OCI-LY7 (cell line): ENCODE data around the gene ACOT13.

Experiments
- EZH2phosphoT487 ChIP-seq: fragments of 200-600 bp; sonication (generic); IDR thresholded peaks from 2 replicates; pipeline ENCODE4 v1.6.1; 2018; ENCODE audit warnings: low read depth, borderline replicate concordance, mild to moderate bottlenecking, mixed run types, antibody characterized with exemption, low read length, moderate library complexity, mixed read lengths
- TF ChIP-seq, protein P1 (sequence below): fragments of 200-600 bp; sonication (generic); conservative IDR thresholded peaks from 2 replicates; pipeline ENCODE4 v1.5.1; 2014; ENCODE audit warnings: mild to moderate bottlenecking, antibody characterized with exemption, low read length, moderate library complexity, mixed read lengths

DNA sequence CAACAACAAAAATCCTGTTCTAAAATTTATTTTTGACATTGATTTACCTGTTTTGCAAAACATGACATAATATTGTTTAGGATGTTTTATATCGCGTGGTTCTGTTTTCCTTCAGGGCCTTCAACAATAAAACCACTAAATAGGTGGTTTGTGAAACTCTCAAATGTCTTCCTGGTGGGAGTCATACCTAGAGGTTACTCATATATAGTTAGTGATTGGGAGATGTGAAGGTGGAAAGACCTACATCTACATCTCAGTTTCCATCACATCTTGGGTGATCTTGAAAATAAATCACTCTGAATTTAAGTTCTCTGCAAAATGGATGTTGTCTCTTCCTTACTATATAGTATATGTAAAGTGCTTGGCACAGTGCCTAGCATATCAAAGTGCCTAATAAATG is 29.2 kb downstream of the ACOT13 start:
- TF ChIP-seq, protein P1, sequence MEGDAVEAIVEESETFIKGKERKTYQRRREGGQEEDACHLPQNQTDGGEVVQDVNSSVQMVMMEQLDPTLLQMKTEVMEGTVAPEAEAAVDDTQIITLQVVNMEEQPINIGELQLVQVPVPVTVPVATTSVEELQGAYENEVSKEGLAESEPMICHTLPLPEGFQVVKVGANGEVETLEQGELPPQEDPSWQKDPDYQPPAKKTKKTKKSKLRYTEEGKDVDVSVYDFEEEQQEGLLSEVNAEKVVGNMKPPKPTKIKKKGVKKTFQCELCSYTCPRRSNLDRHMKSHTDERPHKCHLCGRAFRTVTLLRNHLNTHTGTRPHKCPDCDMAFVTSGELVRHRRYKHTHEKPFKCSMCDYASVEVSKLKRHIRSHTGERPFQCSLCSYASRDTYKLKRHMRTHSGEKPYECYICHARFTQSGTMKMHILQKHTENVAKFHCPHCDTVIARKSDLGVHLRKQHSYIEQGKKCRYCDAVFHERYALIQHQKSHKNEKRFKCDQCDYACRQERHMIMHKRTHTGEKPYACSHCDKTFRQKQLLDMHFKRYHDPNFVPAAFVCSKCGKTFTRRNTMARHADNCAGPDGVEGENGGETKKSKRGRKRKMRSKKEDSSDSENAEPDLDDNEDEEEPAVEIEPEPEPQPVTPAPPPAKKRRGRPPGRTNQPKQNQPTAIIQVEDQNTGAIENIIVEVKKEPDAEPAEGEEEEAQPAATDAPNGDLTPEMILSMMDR = no peak
- TF ChIP-seq EZH2phosphoT487 = no peak
